ENCODE measurements around the gene UCHL3.
A peak's percentile ranks its signal among the peaks of the same experiment; 100 is the strongest.

The UCHL3 gene

DNA sequence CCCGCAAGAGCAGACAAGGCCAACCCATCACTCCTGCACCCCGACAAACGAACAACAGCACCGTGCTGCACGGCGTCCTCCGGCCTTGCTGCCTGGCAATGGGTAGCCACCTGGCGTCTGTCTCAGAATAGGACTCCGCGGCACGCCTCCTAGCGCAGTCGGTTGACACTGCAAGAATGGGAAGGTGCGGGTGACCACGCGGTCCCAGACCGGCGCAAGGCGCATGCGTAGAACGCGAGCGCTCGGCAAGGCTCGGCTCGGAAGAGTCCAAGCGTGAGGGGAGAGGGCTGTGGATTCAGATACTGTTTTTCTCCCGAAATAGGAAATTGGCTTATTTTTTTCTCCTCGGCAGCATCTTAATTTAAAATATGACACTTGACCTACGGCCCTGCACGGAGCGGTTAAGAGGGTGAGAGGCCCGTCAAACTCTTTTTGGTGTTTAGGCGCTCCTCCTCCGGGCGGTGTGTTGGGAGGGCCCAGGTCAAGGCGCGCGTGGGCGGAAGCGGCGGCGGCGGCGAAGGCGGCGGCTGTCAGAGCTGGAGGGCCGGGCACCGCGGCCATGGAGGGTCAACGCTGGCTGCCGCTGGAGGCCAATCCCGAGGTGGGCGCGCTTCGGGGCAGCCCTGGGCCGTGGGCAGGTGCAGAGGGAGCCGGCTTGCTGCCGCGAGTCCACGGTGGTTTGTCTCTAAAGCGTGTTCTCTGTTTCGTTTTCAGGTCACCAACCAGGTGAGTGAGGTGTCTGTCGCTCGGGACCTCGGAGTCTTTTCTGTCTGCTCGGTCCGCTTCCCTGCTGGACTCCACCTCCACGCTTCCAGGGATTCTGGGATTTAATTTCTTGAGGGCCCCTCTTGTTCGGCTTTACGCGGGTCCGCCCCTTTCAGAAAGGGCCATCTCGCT lies at the start of gene UCHL3:
TSS of gene UCHL3 (plus strand) at position 530 of the 897 bp plus-strand sequence. CDS start at position 560, 30 bp downstream.
- peaks cover 19% of the 10 kb centered on the region for H3K36me3 Mint-ChIP-seq (ENCODE audit: low read depth)
- no peaks in the 10 kb centered on the region for H3K9me3 Mint-ChIP-seq
- peaks cover 5% of the 10 kb centered on the region for H3K27me3 Mint-ChIP-seq (ENCODE audit: low read depth)
- peaks cover 22% of the 10 kb centered on the region for H3K4me1 Mint-ChIP-seq (ENCODE audit: low read depth)
- H3K4me3 Mint-ChIP-seq, result peak within 1 kb of the TSS; percentile 97
- peak within 1 kb of the TSS; percentile 97 for H3K27ac Mint-ChIP-seq

- no peak overlapping the region for H3K27ac Mint-ChIP-seq
- H3K27me3 Mint-ChIP-seq (ENCODE audit: low read depth), result no peaks in the 10 kb centered on the region
Observed at GRCh38 chr13:75505327-75505726, 44.3 kb upstream of the UCHL3 start.

DNA sequence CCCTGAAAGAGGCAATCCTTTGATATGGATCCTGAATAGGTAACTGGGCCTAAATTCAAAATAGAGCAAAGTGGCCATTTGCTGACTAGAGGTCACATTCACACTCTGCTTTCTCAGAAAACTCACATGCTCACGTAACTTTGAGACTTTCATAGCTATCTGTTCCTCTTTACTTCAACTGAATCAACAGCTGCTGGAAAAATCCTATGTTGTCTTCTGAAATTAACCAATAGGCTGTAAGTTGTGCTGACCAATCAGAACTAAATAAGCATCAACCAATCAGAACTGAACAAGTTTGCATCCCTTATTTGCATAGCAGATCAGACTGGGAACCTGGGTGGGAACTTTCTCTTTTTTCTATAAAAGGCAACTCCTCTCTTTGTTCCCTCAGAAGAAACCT lies 43.6 kb upstream of the UCHL3 start:
- H3K27me3 Mint-ChIP-seq (ENCODE audit: low read depth), result no peaks in the 10 kb centered on the region
- no peaks in the 10 kb centered on the region for H3K9me3 Mint-ChIP-seq
- no peak overlapping the region for H3K27ac Mint-ChIP-seq
- no peaks in the 10 kb centered on the region for H3K36me3 Mint-ChIP-seq (ENCODE audit: low read depth)
- H3K4me3 Mint-ChIP-seq, result no peak overlapping the region
- H3K4me1 Mint-ChIP-seq (ENCODE audit: low read depth), result no peaks in the 10 kb centered on the region

More at GRCh38 chr13:75505327-75505726, 44.3 kb upstream of the UCHL3 start:
- no peaks in the 10 kb centered on the region for H3K36me3 Mint-ChIP-seq (ENCODE audit: low read depth)
- no peaks in the 10 kb centered on the region for H3K4me1 Mint-ChIP-seq (ENCODE audit: low read depth)
- H3K9me3 Mint-ChIP-seq, result no peaks in the 10 kb centered on the region
- H3K4me3 Mint-ChIP-seq, result no peak overlapping the region

GRCh38 chr13:75507027-75508001 lies 42.3 kb upstream of the UCHL3 start:
- H3K27me3 Mint-ChIP-seq (ENCODE audit: low read depth), result no peaks in the 10 kb centered on the region
- no peaks in the 10 kb centered on the region for H3K9me3 Mint-ChIP-seq
- H3K4me3 Mint-ChIP-seq, result no peak overlapping the region
- H3K4me1 Mint-ChIP-seq (ENCODE audit: low read depth), result peaks cover 1% of the 10 kb centered on the region
- H3K36me3 Mint-ChIP-seq (ENCODE audit: low read depth), result no peaks in the 10 kb centered on the region
- H3K27ac Mint-ChIP-seq, result no peak overlapping the region

DNA sequence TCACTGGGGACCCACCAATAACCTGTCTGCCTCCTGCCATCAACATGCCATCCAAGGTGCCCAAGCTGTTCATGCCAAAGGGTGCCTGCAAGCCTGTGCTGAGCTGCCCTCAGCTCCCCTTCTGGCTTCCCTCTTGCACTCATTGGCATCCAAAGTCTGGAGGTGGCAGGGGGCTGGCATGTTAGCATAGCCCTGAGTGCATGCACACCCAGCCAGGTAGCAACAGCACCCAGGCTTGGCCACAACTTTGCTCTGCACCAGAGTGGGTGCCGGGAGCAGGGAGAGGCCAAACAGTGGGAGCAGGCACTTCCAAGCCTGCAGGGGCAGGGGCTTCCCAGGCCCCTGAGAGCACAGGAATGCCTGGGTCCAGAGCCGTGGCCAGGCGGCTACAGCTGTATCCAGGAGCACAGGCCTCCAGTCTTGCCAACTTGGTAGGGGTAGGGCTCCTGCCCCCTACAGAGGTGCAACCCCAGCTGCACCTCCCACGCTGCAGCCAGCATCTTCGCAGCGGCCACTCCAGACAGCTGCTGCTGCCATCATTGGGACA lies 41.5 kb upstream of the UCHL3 start:
- H3K4me1 Mint-ChIP-seq (ENCODE audit: low read depth), result peaks cover 1% of the 10 kb centered on the region
- no peak overlapping the region for H3K4me3 Mint-ChIP-seq
- H3K36me3 Mint-ChIP-seq (ENCODE audit: low read depth), result no peaks in the 10 kb centered on the region
- H3K27me3 Mint-ChIP-seq (ENCODE audit: low read depth), result no peaks in the 10 kb centered on the region
- no peak overlapping the region for H3K27ac Mint-ChIP-seq
- H3K9me3 Mint-ChIP-seq, result no peaks in the 10 kb centered on the region

- H3K27ac Mint-ChIP-seq, result no peak overlapping the region
- H3K36me3 Mint-ChIP-seq (ENCODE audit: low read depth), result no peaks in the 10 kb centered on the region
- no peaks in the 10 kb centered on the region for H3K9me3 Mint-ChIP-seq
- H3K4me1 Mint-ChIP-seq (ENCODE audit: low read depth), result peaks cover 1% of the 10 kb centered on the region
- H3K27me3 Mint-ChIP-seq (ENCODE audit: low read depth), result no peaks in the 10 kb centered on the region
- no peak overlapping the region for H3K4me3 Mint-ChIP-seq
Observed at GRCh38 chr13:75511051-75511625, 38.5 kb upstream of the UCHL3 start.

DNA sequence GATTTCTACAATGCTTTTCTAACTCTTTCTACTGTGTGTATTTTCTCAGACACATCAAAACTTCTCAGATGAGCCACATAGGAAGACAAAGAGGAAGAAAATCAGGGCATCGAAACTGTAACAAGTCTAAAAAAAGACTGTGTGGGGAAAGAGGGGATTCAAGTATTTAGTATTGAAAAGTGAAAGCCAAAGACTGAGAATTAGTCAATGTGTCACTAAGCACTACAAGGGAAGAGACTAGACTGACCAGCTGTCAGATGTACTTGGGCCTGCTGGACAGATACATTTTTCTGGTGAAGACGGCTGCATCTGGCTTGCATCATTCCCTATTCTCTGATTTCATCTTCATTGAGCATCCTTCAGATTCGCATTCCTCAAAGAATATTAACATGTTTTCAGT lies 37.3 kb upstream of the UCHL3 start:
- H3K4me3 Mint-ChIP-seq, result no peak overlapping the region
- H3K27me3 Mint-ChIP-seq (ENCODE audit: low read depth), result no peaks in the 10 kb centered on the region
- H3K4me1 Mint-ChIP-seq (ENCODE audit: low read depth), result peaks cover 1% of the 10 kb centered on the region
- no peaks in the 10 kb centered on the region for H3K9me3 Mint-ChIP-seq
- no peaks in the 10 kb centered on the region for H3K36me3 Mint-ChIP-seq (ENCODE audit: low read depth)
- H3K27ac Mint-ChIP-seq, result no peak overlapping the region

GRCh38 chr13:75513271-75513670 lies 36.3 kb upstream of the UCHL3 start:
- H3K27ac Mint-ChIP-seq, result no peak overlapping the region
- H3K36me3 Mint-ChIP-seq (ENCODE audit: low read depth), result no peaks in the 10 kb centered on the region
- H3K27me3 Mint-ChIP-seq (ENCODE audit: low read depth), result no peaks in the 10 kb centered on the region
- peaks cover 1% of the 10 kb centered on the region for H3K4me1 Mint-ChIP-seq (ENCODE audit: low read depth)
- no peak overlapping the region for H3K4me3 Mint-ChIP-seq
- H3K9me3 Mint-ChIP-seq, result no peaks in the 10 kb centered on the region

DNA sequence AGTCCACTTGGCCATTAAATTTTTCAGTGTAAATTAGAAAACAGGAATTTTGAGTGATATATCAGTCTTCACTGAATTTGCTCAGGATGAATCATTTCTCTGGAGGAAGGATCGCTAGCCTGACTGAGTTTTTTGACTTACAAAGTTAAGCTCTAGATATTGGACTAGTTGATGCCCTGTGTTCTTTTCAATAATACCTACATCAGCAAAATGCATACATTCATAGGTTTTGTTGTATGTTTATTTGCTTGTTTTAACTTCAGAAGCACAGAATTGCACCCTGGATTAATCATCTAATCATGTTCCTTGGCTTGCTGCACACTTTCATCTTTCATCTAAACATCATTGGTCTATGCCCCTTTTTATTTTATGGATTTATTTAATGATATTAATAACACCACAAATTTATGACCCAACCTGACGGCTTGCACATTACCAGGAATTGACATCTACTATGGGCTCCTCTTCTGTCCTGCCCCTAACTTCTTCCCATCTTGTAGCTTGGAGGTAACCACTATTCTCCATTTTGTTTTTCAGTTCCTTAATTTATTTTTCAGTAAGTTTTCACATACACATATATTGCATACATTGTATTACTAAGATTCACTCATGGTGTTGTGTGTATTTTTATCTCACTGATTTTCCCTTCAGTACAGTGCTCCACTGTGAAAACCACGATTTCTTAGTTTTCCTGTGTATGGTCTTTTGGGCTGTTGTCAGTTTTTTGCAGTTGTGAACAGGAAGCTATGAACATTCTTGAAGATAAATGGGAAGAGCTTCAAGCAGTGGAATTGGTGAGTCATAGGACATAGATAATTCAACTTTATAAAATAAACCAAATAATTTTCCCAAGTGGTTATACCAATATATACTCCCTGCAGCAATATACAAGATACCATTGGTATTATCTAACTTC lies 35.3 kb upstream of the UCHL3 start:
- H3K36me3 Mint-ChIP-seq (ENCODE audit: low read depth), result no peaks in the 10 kb centered on the region
- no peaks in the 10 kb centered on the region for H3K9me3 Mint-ChIP-seq
- no peak overlapping the region for H3K27ac Mint-ChIP-seq
- no peaks in the 10 kb centered on the region for H3K27me3 Mint-ChIP-seq (ENCODE audit: low read depth)
- H3K4me1 Mint-ChIP-seq (ENCODE audit: low read depth), result peaks cover 1% of the 10 kb centered on the region
- no peak overlapping the region for H3K4me3 Mint-ChIP-seq

DNA sequence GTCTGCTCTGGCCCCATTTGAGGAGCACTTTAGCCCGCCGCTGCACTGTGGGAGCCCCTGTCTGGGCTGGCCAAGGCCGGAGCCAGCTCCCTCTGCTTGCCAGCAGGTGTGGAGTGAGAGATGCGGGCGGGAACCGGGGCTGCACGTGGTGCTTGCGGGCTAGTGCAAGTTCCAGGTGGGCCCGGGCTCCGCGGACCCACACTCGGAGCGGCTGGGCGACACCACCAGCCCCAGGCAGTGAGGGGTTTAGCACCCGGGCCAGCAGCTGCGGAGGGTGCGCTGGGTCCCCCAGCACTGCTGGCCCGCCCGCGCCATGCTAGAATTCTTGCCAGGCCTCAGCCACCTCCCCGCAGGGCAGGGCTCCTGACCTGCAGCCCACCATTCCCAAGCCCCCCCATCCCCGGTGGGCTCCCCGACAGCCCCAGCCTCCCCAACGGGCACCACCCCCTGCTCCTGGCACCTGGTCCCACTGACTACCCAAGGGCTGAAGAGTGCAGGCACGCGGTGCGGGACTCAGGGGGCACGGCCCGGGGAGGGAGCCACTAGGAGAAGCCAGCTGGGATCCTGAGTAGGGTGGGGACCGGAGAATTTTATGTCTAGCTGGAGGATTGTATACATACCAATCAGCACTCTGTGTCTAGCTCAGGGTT lies 31.0 kb upstream of the UCHL3 start:
- no peaks in the 10 kb centered on the region for H3K4me1 Mint-ChIP-seq (ENCODE audit: low read depth)
- no peak overlapping the region for H3K4me3 Mint-ChIP-seq
- no peaks in the 10 kb centered on the region for H3K36me3 Mint-ChIP-seq (ENCODE audit: low read depth)
- no peak overlapping the region for H3K27ac Mint-ChIP-seq
- peaks cover 10% of the 10 kb centered on the region for H3K9me3 Mint-ChIP-seq
- H3K27me3 Mint-ChIP-seq (ENCODE audit: low read depth), result no peaks in the 10 kb centered on the region

- H3K9me3 Mint-ChIP-seq, result peaks cover 10% of the 10 kb centered on the region
- H3K4me3 Mint-ChIP-seq, result no peak overlapping the region
- H3K4me1 Mint-ChIP-seq (ENCODE audit: low read depth), result no peaks in the 10 kb centered on the region
- peaks cover 16% of the 10 kb centered on the region for H3K36me3 Mint-ChIP-seq (ENCODE audit: low read depth)
- H3K27me3 Mint-ChIP-seq (ENCODE audit: low read depth), result no peaks in the 10 kb centered on the region
- no peak overlapping the region for H3K27ac Mint-ChIP-seq
Observed at GRCh38 chr13:75521956-75522355, 27.6 kb upstream of the UCHL3 start.

DNA sequence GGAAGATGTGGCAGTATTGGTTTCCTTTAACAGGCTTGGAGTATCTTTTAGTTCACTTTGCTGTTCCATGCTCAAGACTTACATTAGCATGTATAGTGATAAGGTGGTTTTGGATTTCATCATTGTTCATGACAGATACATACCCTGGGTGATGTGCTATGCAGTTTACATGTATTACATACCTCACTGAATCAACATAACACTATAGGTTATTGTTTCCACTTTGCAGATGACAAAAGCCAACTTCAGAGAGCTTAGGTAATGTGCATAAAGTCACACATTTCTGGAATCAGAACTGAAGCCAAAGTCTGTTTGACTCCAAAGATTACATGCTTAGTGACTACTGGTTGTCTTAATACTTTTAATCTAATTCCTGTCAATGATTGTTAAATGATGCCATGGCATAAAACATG lies 19.0 kb upstream of the UCHL3 start:
- Mint-ChIP-seq H3K4me1 (ENCODE audit: low read depth) (peaks cover 27% of the 10 kb centered on the region), H3K4me3 (no peak overlapping the region), H3K27me3 (ENCODE audit: low read depth) (no peaks in the 10 kb centered on the region), H3K36me3 (ENCODE audit: low read depth) (peaks cover 33% of the 10 kb centered on the region), H3K9me3 (no peaks in the 10 kb centered on the region), H3K27ac (peak overlapping the region; percentile 52)

DNA sequence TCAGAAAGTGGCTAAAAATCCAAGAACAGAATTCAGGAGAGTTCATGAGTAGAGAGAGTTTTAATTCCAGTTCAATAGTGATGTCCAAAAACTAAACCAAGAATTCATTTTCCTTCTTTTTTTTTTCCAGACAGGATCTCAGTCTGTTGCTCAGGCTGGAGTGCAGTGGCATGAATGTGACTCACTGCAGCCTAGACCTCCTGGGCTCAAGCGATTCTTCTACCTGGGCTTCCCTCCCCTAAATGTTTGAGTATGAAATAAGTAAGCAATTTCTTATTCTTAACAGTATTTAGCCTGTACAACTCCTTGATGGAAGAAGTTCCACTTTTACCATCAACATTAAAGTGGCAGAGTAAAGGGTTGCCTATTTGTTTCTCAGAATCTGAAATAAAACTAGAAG lies 15.7 kb upstream of the UCHL3 start:
- Mint-ChIP-seq H3K9me3 (no peaks in the 10 kb centered on the region), H3K4me3 (no peak overlapping the region), H3K36me3 (ENCODE audit: low read depth) (peaks cover 23% of the 10 kb centered on the region), H3K4me1 (ENCODE audit: low read depth) (peaks cover 44% of the 10 kb centered on the region), H3K27me3 (ENCODE audit: low read depth) (no peaks in the 10 kb centered on the region), H3K27ac (no peak overlapping the region)
